Measurements from ENCODE around the gene UBAC1.
A peak's percentile ranks its signal among the peaks of the same experiment; 100 is the strongest.

UBAC1 gene, protein sequence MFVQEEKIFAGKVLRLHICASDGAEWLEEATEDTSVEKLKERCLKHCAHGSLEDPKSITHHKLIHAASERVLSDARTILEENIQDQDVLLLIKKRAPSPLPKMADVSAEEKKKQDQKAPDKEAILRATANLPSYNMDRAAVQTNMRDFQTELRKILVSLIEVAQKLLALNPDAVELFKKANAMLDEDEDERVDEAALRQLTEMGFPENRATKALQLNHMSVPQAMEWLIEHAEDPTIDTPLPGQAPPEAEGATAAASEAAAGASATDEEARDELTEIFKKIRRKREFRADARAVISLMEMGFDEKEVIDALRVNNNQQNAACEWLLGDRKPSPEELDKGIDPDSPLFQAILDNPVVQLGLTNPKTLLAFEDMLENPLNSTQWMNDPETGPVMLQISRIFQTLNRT

GRCh38 chr9:135961277-135961715, at the start of gene UBAC1:
Gene UBAC1 (minus strand): TSS chr9:135961373. CDS start chr9:135961162, 211 bp downstream.
- TF ChIP-seq ZFX (IDR thresholded peaks at IDR 0.05): no peak; the same call in 1 of the 2 replicates
- TF ChIP-seq, protein P1, sequence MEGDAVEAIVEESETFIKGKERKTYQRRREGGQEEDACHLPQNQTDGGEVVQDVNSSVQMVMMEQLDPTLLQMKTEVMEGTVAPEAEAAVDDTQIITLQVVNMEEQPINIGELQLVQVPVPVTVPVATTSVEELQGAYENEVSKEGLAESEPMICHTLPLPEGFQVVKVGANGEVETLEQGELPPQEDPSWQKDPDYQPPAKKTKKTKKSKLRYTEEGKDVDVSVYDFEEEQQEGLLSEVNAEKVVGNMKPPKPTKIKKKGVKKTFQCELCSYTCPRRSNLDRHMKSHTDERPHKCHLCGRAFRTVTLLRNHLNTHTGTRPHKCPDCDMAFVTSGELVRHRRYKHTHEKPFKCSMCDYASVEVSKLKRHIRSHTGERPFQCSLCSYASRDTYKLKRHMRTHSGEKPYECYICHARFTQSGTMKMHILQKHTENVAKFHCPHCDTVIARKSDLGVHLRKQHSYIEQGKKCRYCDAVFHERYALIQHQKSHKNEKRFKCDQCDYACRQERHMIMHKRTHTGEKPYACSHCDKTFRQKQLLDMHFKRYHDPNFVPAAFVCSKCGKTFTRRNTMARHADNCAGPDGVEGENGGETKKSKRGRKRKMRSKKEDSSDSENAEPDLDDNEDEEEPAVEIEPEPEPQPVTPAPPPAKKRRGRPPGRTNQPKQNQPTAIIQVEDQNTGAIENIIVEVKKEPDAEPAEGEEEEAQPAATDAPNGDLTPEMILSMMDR (conservative IDR thresholded peaks at IDR 0.05): peak; percentile 39
- peak within 1 kb of the TSS; percentile 86 for H3K27ac ChIP-seq

DNA sequence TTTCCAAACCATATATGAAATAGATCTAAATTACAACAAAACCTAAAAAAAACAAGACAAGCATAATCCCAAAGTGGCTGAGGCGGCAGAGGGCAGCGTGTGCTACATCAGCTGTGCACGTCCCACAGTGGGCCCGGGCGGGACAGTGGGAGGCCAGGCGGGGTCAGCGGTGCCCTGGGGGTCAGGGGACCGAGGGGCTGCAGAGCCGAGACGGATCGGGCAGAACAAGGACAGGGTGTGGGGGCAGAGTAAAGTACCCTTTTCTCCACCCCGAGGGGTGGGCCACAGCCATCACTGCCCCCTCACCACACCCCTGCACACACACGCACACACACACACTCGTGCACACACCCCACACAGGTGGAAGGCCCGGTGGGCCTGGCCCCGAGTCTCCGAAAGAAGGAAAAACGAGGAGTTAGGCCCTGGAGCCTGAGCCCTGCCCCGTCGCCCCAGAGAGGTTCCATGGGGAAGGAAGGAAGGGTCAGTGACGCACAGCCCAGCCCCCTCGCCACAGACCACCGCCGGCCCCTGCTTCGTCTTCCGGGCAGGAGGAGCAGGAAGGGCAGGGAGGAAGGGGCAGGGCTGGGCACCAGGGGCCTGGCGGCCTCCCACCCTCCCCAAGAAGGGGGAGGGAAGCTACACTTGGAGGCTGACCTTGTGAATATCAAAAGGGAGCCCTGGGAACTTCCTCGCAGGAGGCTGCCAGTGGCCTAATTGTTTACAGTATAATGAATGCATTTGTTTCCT, 49.6 kb upstream of the UBAC1 start:
- no peak overlapping the region for H3K27ac ChIP-seq
- TF ChIP-seq, protein P1 (conservative IDR thresholded peaks at IDR 0.05): no peak
- TF ChIP-seq ZFX (IDR thresholded peaks at IDR 0.05): no peak

GRCh38 chr9:136010176-136010575, 49.0 kb upstream of the UBAC1 start:
- TF ChIP-seq, protein P1 (conservative IDR thresholded peaks at IDR 0.05): no peak
- no peak overlapping the region for H3K27ac ChIP-seq

DNA sequence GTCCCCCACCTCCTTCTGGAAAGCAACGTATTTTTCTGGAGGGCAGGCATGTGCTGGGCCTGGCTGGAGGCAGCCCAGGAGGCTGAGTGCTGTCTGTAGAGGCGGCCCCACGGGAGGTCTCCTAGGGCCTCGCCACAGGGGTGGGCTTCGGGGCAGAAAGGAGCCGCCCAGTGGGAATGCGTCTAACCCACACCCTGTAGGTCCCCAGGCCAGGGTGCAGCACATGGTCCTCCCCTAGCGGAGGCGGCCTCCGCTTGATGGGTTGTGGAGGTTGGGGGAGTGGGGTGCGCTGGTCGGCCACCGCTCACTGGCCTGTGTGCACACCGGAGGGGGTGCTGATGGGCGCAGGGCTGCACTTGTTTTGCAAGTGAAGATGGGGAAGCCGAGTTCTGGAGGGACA, 48.3 kb upstream of the UBAC1 start:
- TF ChIP-seq, protein P1 (conservative IDR thresholded peaks at IDR 0.05): no peak
- no peak for TF ChIP-seq ZFX (IDR thresholded peaks at IDR 0.05)
- no peak overlapping the region for H3K27ac ChIP-seq

DNA sequence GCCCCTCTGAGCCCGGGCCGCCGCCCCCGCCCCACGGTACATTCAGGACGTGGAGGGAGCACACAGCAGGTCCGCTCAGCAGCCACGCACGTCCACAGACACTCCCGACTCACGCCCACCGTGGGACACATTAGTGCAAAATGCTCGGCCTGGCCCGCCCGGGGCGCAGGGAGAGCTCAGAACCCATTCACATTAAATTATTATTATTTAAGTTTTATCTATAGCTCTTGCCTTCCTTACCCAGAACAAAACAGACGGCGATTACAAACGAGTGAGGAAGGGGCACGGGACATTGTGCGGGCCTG, 47.5 kb upstream of the UBAC1 start:
- no peak overlapping the region for H3K27ac ChIP-seq
- TF ChIP-seq ZFX (IDR thresholded peaks at IDR 0.05): no peak
- TF ChIP-seq, protein P1 (conservative IDR thresholded peaks at IDR 0.05): no peak

DNA sequence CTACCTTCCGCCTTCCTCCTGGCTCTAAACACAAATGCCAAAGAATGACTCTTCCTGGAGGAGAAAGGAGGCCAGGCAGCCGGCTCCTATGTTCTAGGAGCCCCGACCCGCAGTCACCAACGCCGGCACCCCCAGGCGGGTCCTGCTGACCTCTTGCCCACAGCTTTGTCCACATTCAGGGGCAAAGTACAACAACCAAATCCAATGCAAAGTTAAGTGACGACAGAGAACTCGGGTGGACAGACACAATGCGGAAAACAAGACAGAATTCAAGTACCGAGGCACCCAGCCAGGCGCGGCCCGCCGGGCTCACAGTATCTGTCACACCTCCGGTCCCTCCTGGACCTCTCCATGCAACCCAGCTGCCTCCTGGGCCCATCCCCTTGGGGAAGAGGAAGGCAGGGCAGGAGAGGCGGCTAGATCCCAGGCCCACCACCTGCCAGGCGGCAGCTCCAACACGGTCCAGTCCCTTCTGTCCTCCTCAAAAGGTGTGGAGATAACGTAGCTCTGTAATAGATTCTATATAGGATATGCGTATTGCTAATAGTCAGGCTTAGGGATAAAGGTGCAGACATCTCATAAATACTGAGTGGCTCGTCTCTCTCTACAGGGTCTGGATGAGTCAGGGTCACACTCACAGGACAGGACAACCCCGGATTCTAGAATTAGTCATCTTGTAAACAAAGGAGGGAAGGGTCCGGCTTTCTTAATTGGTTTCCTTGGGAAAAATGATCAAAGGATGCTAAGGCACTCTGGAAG, 46.9 kb upstream of the UBAC1 start:
- no peak for TF ChIP-seq ZFX (IDR thresholded peaks at IDR 0.05)
- TF ChIP-seq, protein P1 (conservative IDR thresholded peaks at IDR 0.05): no peak
- H3K27ac ChIP-seq: no peak overlapping the region
